PC-9 (cell line): ENCODE measurements around the gene MCTP1. TPM values are rescaled to one million over a fixed set of nuclear protein-coding genes. Genes with fewer than 3 reads are reported as not detected.

Experiments
- BruUV-seq: library from RNA; stranded (reverse); fragments of 400-500 nt; replicated peaks from 2 replicates; lab custom pipeline; 2021; lab: Mats Ljungman, UMichigan
- CTCF ChIA-PET: fragments of 300-600 bp; sonication (Branson Sonifier 250); formaldehyde crosslinking; loops from one replicate; lab custom pipeline; 2022; ENCODE audit warnings: antibody characterized with exemption; lab: Charles Lee
- POLR2A ChIA-PET: fragments of 300-600 bp; sonication (Branson Sonifier 250); formaldehyde crosslinking; loops from one replicate; lab custom pipeline; 2022; ENCODE audit warnings: antibody characterized with exemption; ENCODE audit not compliant: unreplicated experiment; lab: Charles Lee
- DNase-seq, 2 experiments: peaks; one replicate each; pipeline versions ENCODE4 v3.0.0 to v3.0.0-alpha.2; 2015 to 2022; ENCODE audit warnings: mixed read lengths in 1 of 2
- H2AFZ ChIP-seq: fragments of 200-600 bp; sonication (generic); 2 replicates; pipeline ENCODE4 v1.8.1; 2017; ENCODE audit warnings: antibody characterized with exemption
- H3F3A ChIP-seq: fragments of 200-600 bp; sonication (generic); 2 replicates; pipeline ENCODE4 v1.8.1; 2017; ENCODE audit warnings: antibody characterized with exemption, mild to moderate bottlenecking, low read depth; ENCODE audit not compliant: insufficient read depth
- H3K27ac ChIP-seq: fragments of 200-600 bp; sonication (generic); 2 replicates; pipeline ENCODE4 v1.6.1; 2016; ENCODE audit warnings: mixed run types
- H3K27me3 ChIP-seq: fragments of 200-600 bp; sonication (generic); 2 replicates; pipeline ENCODE4 v1.6.1; 2016; ENCODE audit warnings: low read depth, mixed run types; ENCODE audit not compliant: insufficient read depth
- H3K36me3 ChIP-seq: fragments of 200-600 bp; sonication (generic); 2 replicates; pipeline ENCODE4 v1.6.1; 2016; ENCODE audit warnings: low read depth, mixed run types
- H3K4me1 ChIP-seq: fragments of 200-600 bp; sonication (generic); replicated peaks from 2 replicates; pipeline ENCODE4 v1.6.1; 2016; ENCODE audit warnings: mixed run types; ENCODE audit not compliant: insufficient read depth
- H3K4me2 ChIP-seq: fragments of 200-600 bp; sonication (generic); 2 replicates; pipeline ENCODE4 v1.6.1; 2017; ENCODE audit warnings: mixed run types
- H3K4me3 ChIP-seq: fragments of 200-600 bp; sonication (generic); 2 replicates; pipeline ENCODE4 v1.6.1; 2016; ENCODE audit warnings: mixed run types
- H3K79me2 ChIP-seq: fragments of 200-600 bp; sonication (generic); 2 replicates; pipeline ENCODE4 v1.6.1; 2017; ENCODE audit warnings: low read depth, mixed run types
- H3K9me2 ChIP-seq: fragments of 200-600 bp; sonication (generic); 2 replicates; pipeline ENCODE4 v1.8.1; 2017; ENCODE audit warnings: mild to moderate bottlenecking; ENCODE audit not compliant: insufficient read depth
- H3K9me3 ChIP-seq: fragments of 200-600 bp; sonication (generic); 2 replicates; pipeline ENCODE4 v1.8.1; 2016; ENCODE audit warnings: low read depth; ENCODE audit not compliant: insufficient read depth
- H4K20me1 ChIP-seq: fragments of 200-600 bp; sonication (generic); 2 replicates; pipeline ENCODE4 v1.8.1; 2017; ENCODE audit not compliant: insufficient read depth
- CTCF ChIP-seq: fragments of 200-600 bp; sonication (generic); conservative IDR thresholded peaks from 2 replicates; pipeline ENCODE4 v1.6.1; 2017; ENCODE audit warnings: mixed run types, antibody characterized with exemption, mild to moderate bottlenecking, moderate library complexity
- EZH2 ChIP-seq: fragments of 200-600 bp; sonication (generic); IDR thresholded peaks from 2 replicates; pipeline ENCODE4 v1.8.0; 2017; ENCODE audit warnings: antibody characterized with exemption, low read depth
- intact Hi-C: fragments of 100-400 bp; cut with micrococcal nuclease; formaldehyde crosslinking; loops from one replicate; pipeline ENCODE4 v1.10.0; 2022; ENCODE audit not compliant: unreplicated experiment
- total RNA-seq: library from RNA; stranded (reverse); gene quantifications from 2 replicates; pipeline ENCODE4 v1.2.3, GENCODE V29; 2021

MCTP1 gene
- total RNA-seq, 1 experiment from 2014 or later = 3.9 TPM

GRCh38 chr5:95155888-95156287, 129.0 kb downstream of the MCTP1 start:
- no peak overlapping the region for H3K27ac ChIP-seq
- H3K36me3 ChIP-seq = no peaks in the 10 kb centered on the region
- H3F3A ChIP-seq = no peaks in the 10 kb centered on the region
- no peaks in the 10 kb centered on the region for H3K27me3 ChIP-seq
- no peak overlapping the region for H3K4me3 ChIP-seq
- H3K4me2 ChIP-seq = no peak overlapping the region
- H4K20me1 ChIP-seq = no peaks in the 10 kb centered on the region
- intact Hi-C loops = no loop called here
- no peak for TF ChIP-seq EZH2
- no peak for TF ChIP-seq CTCF
- H3K9me3 ChIP-seq = no peaks in the 10 kb centered on the region
- DNase-seq = no peak
- no peaks in the 10 kb centered on the region for H3K79me2 ChIP-seq
- 0 out of 2 replicates have a peak, but pooled peaks cover 6% of the 10 kb centered on the region for H3K9me2 ChIP-seq
- CTCF ChIA-PET = no interaction called here
- no TSS peak for BruUV-seq
- no peak overlapping the region; the same call in 1 of the 2 replicates for H2AFZ ChIP-seq
- POLR2A ChIA-PET = no interaction called here
- H3K4me1 ChIP-seq = no peaks in the 10 kb centered on the region

GRCh38 chr5:95153511-95153910, 131.4 kb downstream of the MCTP1 start:
- no peak overlapping the region for H3K4me3 ChIP-seq
- TF ChIP-seq CTCF = no peak
- no peaks in the 10 kb centered on the region for H3K4me1 ChIP-seq
- no peaks in the 10 kb centered on the region for H3F3A ChIP-seq
- H3K27ac ChIP-seq = no peak overlapping the region
- H3K36me3 ChIP-seq = no peaks in the 10 kb centered on the region
- H3K4me2 ChIP-seq = no peak overlapping the region
- no peaks in the 10 kb centered on the region for H3K27me3 ChIP-seq
- no peaks in the 10 kb centered on the region for H3K9me3 ChIP-seq
- DNase-seq = no peak
- H2AFZ ChIP-seq = peak overlapping the region; percentile 61; the same call in 1 of the 2 replicates
- no peaks in the 10 kb centered on the region for H3K79me2 ChIP-seq
- intact Hi-C loops = no loop called here
- CTCF ChIA-PET = no interaction called here
- H4K20me1 ChIP-seq = no peaks in the 10 kb centered on the region
- POLR2A ChIA-PET = no interaction called here
- BruUV-seq = no TSS peak
- H3K9me2 ChIP-seq = 0 out of 2 replicates have a peak, but pooled peaks cover 6% of the 10 kb centered on the region

- Histone ChIP-seq H3K79me2 (no peaks in the 10 kb centered on the region), H3K27ac (no peak overlapping the region), H3K9me3 (no peaks in the 10 kb centered on the region), H3K4me3 (no peak overlapping the region), H3K27me3 (no peaks in the 10 kb centered on the region), H3K36me3 (no peaks in the 10 kb centered on the region), H3K9me2 (0 out of 2 replicates have a peak, but pooled peaks cover 4% of the 10 kb centered on the region), H3K4me2 (no peak overlapping the region), H3F3A (no peaks in the 10 kb centered on the region), H2AFZ (no peak overlapping the region), H3K4me1 (no peaks in the 10 kb centered on the region), H4K20me1 (no peaks in the 10 kb centered on the region)
- CTCF ChIA-PET = no interaction called here
- POLR2A ChIA-PET = interaction anchor here (0.5 kb wide), 1 partner anchor 68 kb away, joined by 10 read pairs; no protein-coding TSS in a partner anchor
- DNase-seq = no peak
- no TSS peak for BruUV-seq
- no peak for TF ChIP-seq EZH2
- no peak for TF ChIP-seq CTCF
- intact Hi-C loops = no loop called here
Measured at GRCh38 chr5:95152535-95152934, 132.4 kb downstream of the MCTP1 start.
